Smooth muscle cell (in vitro differentiated cells): ENCODE data around the gene PDE11A. TPM values are rescaled to one million over a fixed set of nuclear protein-coding genes. Genes with fewer than 3 reads are reported as not detected.

Experiments used
- DNase-seq: peaks from one replicate; lab custom pipeline; 2025; ENCODE audit not compliant: unreplicated experiment; lab: John Stamatoyannopoulos, UW
- H2AFZ ChIP-seq: fragments of 200-600 bp; sonication (generic); 2 replicates; pipeline ENCODE4 v1.6.0; 2016; ENCODE audit warnings: antibody characterized with exemption, low read depth, mild to moderate bottlenecking
- H3F3A ChIP-seq: fragments of 200-600 bp; sonication (generic); 2 replicates; pipeline ENCODE4 v1.6.0; 2017; ENCODE audit warnings: antibody characterized with exemption, low read depth
- H3K27ac ChIP-seq: fragments of 200-600 bp; sonication (generic); 2 replicates; pipeline ENCODE4 v1.5.1; 2016; ENCODE audit warnings: low read depth, mild to moderate bottlenecking
- H3K27me3 ChIP-seq: fragments of 200-600 bp; sonication (generic); 2 replicates; pipeline ENCODE4 v1.6.1; 2016; ENCODE audit warnings: low read depth, mild to moderate bottlenecking
- H3K36me3 ChIP-seq: fragments of 200-600 bp; sonication (generic); 2 replicates; pipeline ENCODE4 v1.5.1; 2016; ENCODE audit warnings: low read depth
- H3K4me1 ChIP-seq: fragments of 200-600 bp; sonication (generic); 2 replicates; pipeline ENCODE4 v1.5.1; 2016; ENCODE audit warnings: low read depth
- H3K4me2 ChIP-seq: fragments of 200-600 bp; sonication (generic); 2 replicates; pipeline ENCODE4 v1.6.0; 2016; ENCODE audit warnings: mild to moderate bottlenecking
- H3K4me3 ChIP-seq: fragments of 200-600 bp; sonication (generic); 2 replicates; pipeline ENCODE4 v1.5.1; 2016; ENCODE audit warnings: mild to moderate bottlenecking
- H3K79me2 ChIP-seq: fragments of 200-600 bp; sonication (generic); 2 replicates; pipeline ENCODE4 v1.6.0; 2016; ENCODE audit warnings: low read depth, mild to moderate bottlenecking
- H3K9ac ChIP-seq: fragments of 200-600 bp; sonication (generic); 2 replicates; pipeline ENCODE4 v1.6.0; 2016; ENCODE audit warnings: low read depth
- H3K9me3 ChIP-seq: fragments of 200-600 bp; sonication (generic); replicated peaks from 2 replicates; pipeline ENCODE4 v1.5.1; 2016; ENCODE audit warnings: low read depth
- H4K20me1 ChIP-seq: fragments of 200-600 bp; sonication (generic); 2 replicates; pipeline ENCODE4 v1.6.0; 2016; ENCODE audit warnings: low read depth
- WGBS: methylation state at CpG from one replicate; pipeline ENCODE4 v1.1.7; 2016; ENCODE audit warnings: low lambda C conversion rate; 5-methylcytosine and 5-hydroxymethylcytosine counted together
- polyA plus RNA-seq: library from polyadenylated mRNA; unstranded; fragments of >200 nt; fragmentation: Nextera tagmentation; extraction: Ambion mirVana; gene quantifications from 2 replicates; pipeline ENCODE4 v1.2.1, GENCODE V29; 2016
- total RNA-seq: library from RNA; depleted of rRNA; stranded (reverse); fragments of >200 nt; gene quantifications from 2 replicates; pipeline ENCODE4 v1.2.3, GENCODE V29; 2014
- TF ChIP-seq, protein P1 (sequence below): fragments of 200-600 bp; sonication (generic); IDR thresholded peaks from 2 replicates; pipeline ENCODE4 v1.5.1; 2017; ENCODE audit warnings: borderline replicate concordance, mild to moderate bottlenecking, antibody characterized with exemption; ENCODE audit not compliant: insufficient read depth, poor library complexity, severe bottlenecking

The PDE11A gene
- total and polyA plus RNA-seq, 2 experiments from 2014 or later: under 0.01 TPM; not detected in 1

DNA sequence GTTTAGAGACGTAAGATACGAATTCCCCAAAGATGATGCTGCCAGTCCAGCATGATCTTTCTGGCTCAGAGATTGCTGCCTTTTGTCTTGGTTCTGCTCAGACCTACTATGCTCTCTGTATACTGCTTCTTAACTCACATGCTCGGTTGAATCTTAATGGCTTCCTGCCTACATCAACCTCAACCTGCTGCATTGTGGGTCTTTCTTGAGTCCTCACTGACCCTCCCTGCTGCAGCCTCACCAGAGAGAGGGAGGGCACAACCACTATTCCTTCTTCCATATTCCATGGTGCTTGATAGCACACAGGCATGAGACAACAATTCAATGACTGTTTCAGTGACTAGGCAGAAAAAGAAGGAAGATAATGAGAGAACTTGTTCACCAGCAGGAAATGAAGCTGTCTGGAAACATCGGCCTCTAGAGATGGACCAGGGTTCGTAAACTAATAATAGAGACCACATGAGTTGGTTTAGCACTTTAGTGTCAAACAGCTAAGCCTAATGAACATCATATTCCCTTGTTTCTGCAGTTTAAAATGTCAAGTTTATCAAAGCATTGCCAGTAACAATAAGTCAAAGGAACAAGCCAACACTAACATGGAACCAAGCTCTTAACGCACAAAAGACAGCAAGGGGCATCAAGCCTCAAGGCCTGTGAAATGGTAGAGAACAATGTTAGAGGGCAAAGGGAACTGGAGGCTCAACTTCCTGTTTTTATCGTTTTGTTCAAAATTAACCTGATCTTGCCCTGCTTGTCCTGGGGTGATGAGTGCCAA is 333.9 kb downstream of the PDE11A start:
- H3K9me3 ChIP-seq: no peaks in the 10 kb centered on the region
- H4K20me1 ChIP-seq: no peaks in the 10 kb centered on the region
- no peaks in the 10 kb centered on the region for H3K79me2 ChIP-seq
- no peak overlapping the region for H3K4me3 ChIP-seq
- H3K27me3 ChIP-seq: no peaks in the 10 kb centered on the region
- no peaks in the 10 kb centered on the region for H3K36me3 ChIP-seq
- H3K9ac ChIP-seq: no peak overlapping the region
- H3K4me1 ChIP-seq: no peaks in the 10 kb centered on the region
- no peak overlapping the region for H2AFZ ChIP-seq
- no peak overlapping the region for H3K4me2 ChIP-seq
- no peak for DNase-seq
- WGBS: 78% methylated on average over 7 of the region's 7 CpGs
- H3K27ac ChIP-seq: no peak overlapping the region
- H3F3A ChIP-seq: no peaks in the 10 kb centered on the region
- TF ChIP-seq, protein P1, sequence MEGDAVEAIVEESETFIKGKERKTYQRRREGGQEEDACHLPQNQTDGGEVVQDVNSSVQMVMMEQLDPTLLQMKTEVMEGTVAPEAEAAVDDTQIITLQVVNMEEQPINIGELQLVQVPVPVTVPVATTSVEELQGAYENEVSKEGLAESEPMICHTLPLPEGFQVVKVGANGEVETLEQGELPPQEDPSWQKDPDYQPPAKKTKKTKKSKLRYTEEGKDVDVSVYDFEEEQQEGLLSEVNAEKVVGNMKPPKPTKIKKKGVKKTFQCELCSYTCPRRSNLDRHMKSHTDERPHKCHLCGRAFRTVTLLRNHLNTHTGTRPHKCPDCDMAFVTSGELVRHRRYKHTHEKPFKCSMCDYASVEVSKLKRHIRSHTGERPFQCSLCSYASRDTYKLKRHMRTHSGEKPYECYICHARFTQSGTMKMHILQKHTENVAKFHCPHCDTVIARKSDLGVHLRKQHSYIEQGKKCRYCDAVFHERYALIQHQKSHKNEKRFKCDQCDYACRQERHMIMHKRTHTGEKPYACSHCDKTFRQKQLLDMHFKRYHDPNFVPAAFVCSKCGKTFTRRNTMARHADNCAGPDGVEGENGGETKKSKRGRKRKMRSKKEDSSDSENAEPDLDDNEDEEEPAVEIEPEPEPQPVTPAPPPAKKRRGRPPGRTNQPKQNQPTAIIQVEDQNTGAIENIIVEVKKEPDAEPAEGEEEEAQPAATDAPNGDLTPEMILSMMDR: no peak

GRCh38 chr2:177735318-177735803 is 337.2 kb downstream of the PDE11A start:
- Histone ChIP-seq H4K20me1 (no peaks in the 10 kb centered on the region), H3K27me3 (no peaks in the 10 kb centered on the region), H3K9ac (no peak overlapping the region), H2AFZ (no peak overlapping the region), H3K27ac (no peak overlapping the region), H3F3A (no peaks in the 10 kb centered on the region), H3K4me1 (peaks cover 21% of the 10 kb centered on the region), H3K9me3 (no peaks in the 10 kb centered on the region), H3K4me2 (no peak overlapping the region), H3K36me3 (no peaks in the 10 kb centered on the region), H3K79me2 (no peaks in the 10 kb centered on the region), H3K4me3 (no peak overlapping the region)
- 93% methylated on average over 6 of the region's 6 CpGs for WGBS
- no peak for DNase-seq
- TF ChIP-seq, protein P1: no peak

GRCh38 chr2:177733322-177733855 is 339.2 kb downstream of the PDE11A start:
- Histone ChIP-seq H4K20me1 (no peaks in the 10 kb centered on the region), H2AFZ (no peak overlapping the region), H3K4me1 (peaks cover 27% of the 10 kb centered on the region), H3K79me2 (no peaks in the 10 kb centered on the region), H3K27ac (no peak overlapping the region), H3K4me2 (no peak overlapping the region), H3K27me3 (no peaks in the 10 kb centered on the region), H3K36me3 (no peaks in the 10 kb centered on the region), H3K9ac (no peak overlapping the region), H3K9me3 (no peaks in the 10 kb centered on the region), H3K4me3 (no peak overlapping the region), H3F3A (no peaks in the 10 kb centered on the region)
- 37% methylated on average over 2 of the region's 2 CpGs for WGBS
- TF ChIP-seq, protein P1: no peak
- no peak for DNase-seq

- no peak for DNase-seq
- Histone ChIP-seq H3K27me3 (no peaks in the 10 kb centered on the region), H3K79me2 (no peaks in the 10 kb centered on the region), H3K9ac (no peak overlapping the region), H3K4me2 (no peak overlapping the region), H4K20me1 (no peaks in the 10 kb centered on the region), H3K27ac (no peak overlapping the region), H2AFZ (no peak overlapping the region), H3F3A (no peaks in the 10 kb centered on the region), H3K4me3 (no peak overlapping the region), H3K9me3 (no peaks in the 10 kb centered on the region), H3K4me1 (peaks cover 27% of the 10 kb centered on the region), H3K36me3 (no peaks in the 10 kb centered on the region)
- TF ChIP-seq, protein P1: no peak
- WGBS: 27% methylated on average over 3 of the region's 3 CpGs
These were observed 341.2 kb downstream of the PDE11A start for GRCh38 chr2:177731384-177731783.
